Measurements from ENCODE around the gene MT1H. TPM values are rescaled to one million over a fixed set of nuclear protein-coding genes. Genes with fewer than 3 reads are reported as not detected.
A peak's percentile ranks its signal among the peaks of the same experiment; 100 is the strongest.

Gene MT1H
- total and polyA plus RNA-seq, 9 of the 15 experiments (the other 6 are each of a cell fraction or from before 2014, with no cell fraction given) = 0.13 to 0.37 TPM; not detected in 7

- H3K27ac ChIP-seq (ENCODE audit: extremely low read depth, low read depth, low read length) = no peak within 1 kb of the TSS; the same call in 2 of the 3 replicates
- FAIRE-seq (peak; percentile 74), ATAC-seq (peak; percentile 100), DNase-seq (ENCODE audit: extremely low read depth in 1 of 4, low spot score in 3 of 4) (peak; percentile 84 to 92 (median 88))
- H3K4me3 ChIP-seq = peak within 1 kb of the TSS; percentile 46
- peaks cover 3 to 39% of the 10 kb centered on the region in 2 experiments for H3K27me3 ChIP-seq (ENCODE audit: control insufficient read depth in 2 of 2, insufficient read depth in 2 of 2, low read length in 2 of 2)
- no peaks in the 10 kb centered on the region for H3K9me1 ChIP-seq (ENCODE audit: control insufficient read depth, insufficient read depth, low read length)
- in situ Hi-C loops (cut with MboI) (no loop called here), intact Hi-C loops (cut with micrococcal nuclease) (no loop called here)
- peaks cover under 1% of the 10 kb centered on the region; the same call in 1 of the 2 replicates for H4K20me1 ChIP-seq (replicated peaks; ENCODE audit: control insufficient read depth, insufficient read depth, low read length)
- peak within 1 kb of the TSS; percentile 94 for H3K4me2 ChIP-seq (ENCODE audit: insufficient read depth, low read length)
- 4% methylated on average over 41 of the region's 49 CpGs for WGBS (ENCODE audit: insufficient coverage, low coverage, missing lambda C conversion rate)
- BruUV-seq (replicated peaks) = no TSS peak
- H2AFZ ChIP-seq (ENCODE audit: low read depth, low read length) = peak within 1 kb of the TSS; percentile 98
- CTCF ChIA-PET (ENCODE audit: low intra/inter-chr PET ratio) = no interaction called here
- H3K4me1 ChIP-seq (replicated peaks in 1 of 2; ENCODE audit: control insufficient read depth in 2 of 2, insufficient read depth in 2 of 2, low read length in 2 of 2) = peaks cover 6 to 12% of the 10 kb centered on the region in 2 experiments; a peak in 3 of 5 replicates
- no peaks in the 10 kb centered on the region for H3K36me3 ChIP-seq (ENCODE audit: control insufficient read depth, insufficient read depth, low read length)
- POLR2A ChIA-PET = interaction anchor here (1.2 kb wide), 1 partner anchor 28 kb away, joined by 4 read pairs; no protein-coding TSS in a partner anchor
- no peaks in the 10 kb centered on the region for H3K79me2 ChIP-seq (ENCODE audit: control insufficient read depth, insufficient read depth, low read length)
- peak within 1 kb of the TSS; percentile 75 to 85 for H3K9ac ChIP-seq (ENCODE audit: insufficient read depth in 1 of 2, low read depth in 2 of 2, low read length in 2 of 2)
- no peaks in the 10 kb centered on the region for H3K9me3 ChIP-seq (replicated peaks; ENCODE audit: control insufficient read depth, insufficient read depth, low read depth, low read length)
- TF ChIP-seq FOXA3 (CRISPR knock-in tag; conservative IDR thresholded peaks at IDR 0.05 in 1 of 2, IDR thresholded peaks at IDR 0.05 in 1 of 2) (no peak), CHD2 (IDR thresholded peaks at IDR 0.05; ENCODE audit: low read depth, low read length) (no peak), SMARCA4 (IDR thresholded peaks at IDR 0.05) (no peak), EWSR1 (IDR thresholded peaks at IDR 0.05; ENCODE audit: borderline replicate concordance, low read depth, partially characterized antibody) (no peak), RBFOX2 (IDR thresholded peaks at IDR 0.05; ENCODE audit: low read depth, low read length) (peak; percentile 73), MITF (IDR thresholded peaks at IDR 0.05) (no peak), NFIX (CRISPR knock-in tag; IDR thresholded peaks at IDR 0.05; ENCODE audit: low read depth) (no peak), DMBX1 (CRISPR knock-in tag; IDR thresholded peaks at IDR 0.05; ENCODE audit: borderline replicate concordance) (no peak), SFPQ (IDR thresholded peaks at IDR 0.05; ENCODE audit: low read depth, low read length) (no peak)
- TF ChIP-seq, protein P1, sequence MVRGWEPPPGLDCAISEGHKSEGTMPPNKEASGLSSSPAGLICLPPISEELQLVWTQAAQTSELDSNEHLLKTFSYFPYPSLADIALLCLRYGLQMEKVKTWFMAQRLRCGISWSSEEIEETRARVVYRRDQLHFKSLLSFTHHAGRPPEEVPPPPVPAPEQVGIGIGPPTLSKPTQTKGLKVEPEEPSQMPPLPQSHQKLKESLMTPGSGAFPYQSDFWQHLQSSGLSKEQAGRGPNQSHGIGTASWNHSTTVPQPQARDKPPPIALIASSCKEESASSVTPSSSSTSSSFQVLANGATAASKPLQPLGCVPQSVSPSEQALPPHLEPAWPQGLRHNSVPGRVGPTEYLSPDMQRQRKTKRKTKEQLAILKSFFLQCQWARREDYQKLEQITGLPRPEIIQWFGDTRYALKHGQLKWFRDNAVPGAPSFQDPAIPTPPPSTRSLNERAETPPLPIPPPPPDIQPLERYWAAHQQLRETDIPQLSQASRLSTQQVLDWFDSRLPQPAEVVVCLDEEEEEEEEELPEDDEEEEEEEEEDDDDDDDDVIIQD (CRISPR knock-in tag; IDR thresholded peaks at IDR 0.05) = no peak
- TF ChIP-seq, protein P2, sequence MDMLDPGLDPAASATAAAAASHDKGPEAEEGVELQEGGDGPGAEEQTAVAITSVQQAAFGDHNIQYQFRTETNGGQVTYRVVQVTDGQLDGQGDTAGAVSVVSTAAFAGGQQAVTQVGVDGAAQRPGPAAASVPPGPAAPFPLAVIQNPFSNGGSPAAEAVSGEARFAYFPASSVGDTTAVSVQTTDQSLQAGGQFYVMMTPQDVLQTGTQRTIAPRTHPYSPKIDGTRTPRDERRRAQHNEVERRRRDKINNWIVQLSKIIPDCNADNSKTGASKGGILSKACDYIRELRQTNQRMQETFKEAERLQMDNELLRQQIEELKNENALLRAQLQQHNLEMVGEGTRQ (CRISPR knock-in tag; IDR thresholded peaks at IDR 0.05) = no peak
- TF ChIP-seq, protein P3, sequence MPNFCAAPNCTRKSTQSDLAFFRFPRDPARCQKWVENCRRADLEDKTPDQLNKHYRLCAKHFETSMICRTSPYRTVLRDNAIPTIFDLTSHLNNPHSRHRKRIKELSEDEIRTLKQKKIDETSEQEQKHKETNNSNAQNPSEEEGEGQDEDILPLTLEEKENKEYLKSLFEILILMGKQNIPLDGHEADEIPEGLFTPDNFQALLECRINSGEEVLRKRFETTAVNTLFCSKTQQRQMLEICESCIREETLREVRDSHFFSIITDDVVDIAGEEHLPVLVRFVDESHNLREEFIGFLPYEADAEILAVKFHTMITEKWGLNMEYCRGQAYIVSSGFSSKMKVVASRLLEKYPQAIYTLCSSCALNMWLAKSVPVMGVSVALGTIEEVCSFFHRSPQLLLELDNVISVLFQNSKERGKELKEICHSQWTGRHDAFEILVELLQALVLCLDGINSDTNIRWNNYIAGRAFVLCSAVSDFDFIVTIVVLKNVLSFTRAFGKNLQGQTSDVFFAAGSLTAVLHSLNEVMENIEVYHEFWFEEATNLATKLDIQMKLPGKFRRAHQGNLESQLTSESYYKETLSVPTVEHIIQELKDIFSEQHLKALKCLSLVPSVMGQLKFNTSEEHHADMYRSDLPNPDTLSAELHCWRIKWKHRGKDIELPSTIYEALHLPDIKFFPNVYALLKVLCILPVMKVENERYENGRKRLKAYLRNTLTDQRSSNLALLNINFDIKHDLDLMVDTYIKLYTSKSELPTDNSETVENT (CRISPR knock-in tag; IDR thresholded peaks at IDR 0.05) = no peak
Observed at GRCh38 chr16:56681939-56682702, 12.5 kb downstream of the MT1H start, which contains the start of gene MT1X. Gene MT1X (plus strand): TSS chr16:56682470. CDS start chr16:56682541, 71 bp downstream.

Data from K562 (cell line).